Midbrain (tissue), 1 donor: ENCODE results near the gene APPBP2.
A peak's percentile ranks its signal among the peaks of the same experiment; 100 is the strongest.
"Not testable (repeated sequence)": the region's sequence is repeated elsewhere in the genome, so short reads cannot be mapped to it uniquely, and the experiment has no call there.

Experiments
- DNase-seq: peaks from one replicate; lab custom pipeline; 2025; lab: John Stamatoyannopoulos, UW

APPBP2 gene

DNA sequence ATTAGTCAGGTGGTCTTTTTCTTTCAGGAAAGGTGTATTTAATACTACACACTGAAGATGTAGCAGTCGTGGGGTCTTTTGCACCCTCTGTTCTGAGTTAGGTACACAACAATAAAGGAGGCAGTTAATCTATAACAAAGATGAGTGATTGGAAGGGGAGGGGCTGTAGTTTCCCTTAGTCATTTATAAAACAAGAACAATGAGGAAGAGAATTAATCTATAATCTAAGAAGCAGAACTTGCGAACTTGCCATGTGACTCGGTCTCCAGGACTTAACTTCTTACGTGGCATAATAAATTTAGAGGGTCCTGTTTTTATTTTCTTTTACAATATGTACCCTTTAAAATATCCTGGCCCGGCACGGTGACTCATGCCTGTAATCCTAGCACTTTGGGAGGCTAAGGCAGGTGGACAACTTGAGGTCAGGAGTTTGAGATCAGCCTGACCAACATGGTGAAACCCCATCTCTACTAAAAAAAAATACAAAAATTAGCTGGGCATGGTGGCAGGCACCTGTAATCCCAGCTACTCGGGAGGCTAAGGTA is 8.6 kb upstream of the APPBP2 start:
- no peak for DNase-seq

DNA sequence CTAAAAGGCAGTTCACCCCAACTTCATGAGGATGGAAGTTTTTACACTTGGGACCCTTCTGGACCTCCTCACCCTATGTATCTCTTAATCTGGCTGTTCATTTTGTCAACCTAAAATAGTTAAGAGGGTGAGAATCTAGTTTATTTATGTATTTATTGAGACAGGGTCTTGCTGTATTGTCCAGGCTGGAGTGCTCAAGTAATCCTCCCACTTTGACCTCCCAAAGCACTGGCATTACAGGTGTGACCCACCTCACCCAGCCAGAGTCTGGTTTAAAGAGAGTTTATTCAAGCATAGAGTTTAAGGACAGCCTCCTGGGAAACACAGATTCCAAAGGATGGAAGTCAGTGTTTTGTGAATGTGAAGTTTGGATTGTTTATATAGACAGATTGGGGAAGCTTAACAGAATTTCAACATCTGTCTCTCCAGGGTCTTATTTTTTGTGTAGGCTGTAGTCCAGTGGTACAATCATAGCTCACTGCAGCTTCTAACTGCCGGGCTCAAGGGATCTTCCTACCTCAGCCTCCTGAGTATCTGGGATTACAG is 8.0 kb upstream of the APPBP2 start:
- DNase-seq = no peak

DNA sequence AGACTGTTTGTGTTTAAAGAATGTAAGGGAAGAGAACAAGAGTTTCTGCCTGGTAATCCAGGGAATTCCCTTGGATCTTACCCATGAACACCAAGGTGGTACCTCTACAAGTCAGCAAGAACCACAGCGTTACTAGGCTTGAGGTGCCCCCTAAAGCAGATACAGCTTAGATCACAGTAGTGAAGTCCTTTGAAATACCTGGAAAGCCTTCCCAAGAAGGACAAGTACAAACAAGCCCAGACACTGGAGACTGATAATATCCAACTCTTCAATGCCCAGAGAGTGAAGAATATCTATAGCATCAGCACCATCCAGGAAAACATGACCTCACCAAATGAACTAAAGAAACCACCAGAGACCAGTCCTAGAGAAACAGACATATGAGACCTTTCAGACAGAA is 3.8 kb upstream of the APPBP2 start:
- DNase-seq = no peak

DNA sequence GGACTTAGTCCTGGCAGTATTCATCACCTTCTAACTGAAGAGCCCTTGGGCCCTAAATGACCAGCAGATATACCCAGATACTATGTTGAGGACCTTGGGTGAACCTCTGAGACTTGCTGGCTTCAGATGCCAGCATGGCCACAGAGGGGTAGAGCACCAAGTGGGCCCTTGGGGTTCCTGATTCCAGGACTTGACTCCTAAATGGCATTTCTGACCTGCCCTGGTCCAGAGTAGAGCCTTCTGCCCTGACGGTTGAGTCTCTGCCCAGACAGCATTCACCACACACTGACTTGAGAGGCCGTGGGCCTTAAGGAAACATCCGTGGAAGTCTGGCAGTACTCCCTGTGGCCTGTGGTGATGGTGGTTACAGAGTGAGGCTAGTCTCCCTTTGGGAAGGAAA is 2.8 kb upstream of the APPBP2 start:
- DNase-seq = no peak

DNA sequence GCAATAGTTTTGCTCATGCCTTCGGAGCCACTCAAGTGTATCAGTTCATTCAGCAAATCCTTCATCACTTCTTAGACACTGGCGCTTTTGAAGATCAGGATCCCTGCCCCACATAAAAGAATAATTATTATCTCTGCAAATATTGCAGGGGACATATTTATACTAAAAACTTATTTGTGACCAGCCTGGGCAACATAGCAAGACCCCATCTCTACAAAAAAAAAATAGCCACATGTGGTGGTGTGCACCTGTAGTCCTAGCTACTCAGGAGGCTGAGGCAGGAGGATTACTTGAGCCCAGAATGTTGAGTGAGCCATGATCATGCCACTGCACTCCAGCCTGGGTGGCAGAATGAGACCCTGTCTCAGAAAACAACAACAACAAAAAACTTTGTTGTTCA is 1.7 kb upstream of the APPBP2 start:
- DNase-seq = no peak

DNA sequence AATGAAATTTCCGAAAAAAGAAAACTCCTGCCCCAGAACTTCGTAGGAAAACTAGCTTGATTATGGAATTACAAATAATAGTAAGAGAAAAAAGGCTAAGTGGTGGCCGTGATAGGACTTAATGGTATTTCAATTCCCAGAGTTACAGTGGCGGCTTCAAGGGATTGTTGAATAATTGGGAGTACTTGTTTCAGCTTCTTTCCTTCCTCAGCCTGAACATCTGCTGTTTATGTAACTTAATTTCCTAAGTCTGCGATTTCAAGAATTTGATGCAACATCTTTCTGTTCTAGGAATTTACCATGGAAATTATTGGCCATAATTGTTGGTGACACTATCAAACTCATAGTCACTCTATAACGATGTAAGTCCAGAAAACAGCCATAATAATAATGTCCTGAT is 684 bp upstream of the APPBP2 start:
- DNase-seq = peak; percentile 21

DNA sequence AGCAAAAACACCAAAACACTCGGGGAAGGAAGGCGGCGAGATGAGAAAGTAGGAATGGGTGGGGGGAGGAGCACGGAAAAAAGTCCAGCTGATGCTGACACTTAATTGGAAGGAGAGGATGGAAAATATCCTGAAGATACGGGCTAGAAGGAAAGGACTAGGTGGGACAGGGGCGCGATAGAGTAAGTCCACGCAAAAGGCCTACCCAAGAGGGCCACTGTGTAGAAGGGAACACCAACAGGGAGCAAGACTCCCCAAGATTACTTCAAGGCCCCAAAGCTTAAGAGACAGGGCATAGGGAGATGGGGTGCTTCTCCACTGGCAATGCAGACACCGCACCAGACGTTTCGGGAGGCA is 736 bp downstream of the APPBP2 start:
- DNase-seq = peak; percentile 33

DNA sequence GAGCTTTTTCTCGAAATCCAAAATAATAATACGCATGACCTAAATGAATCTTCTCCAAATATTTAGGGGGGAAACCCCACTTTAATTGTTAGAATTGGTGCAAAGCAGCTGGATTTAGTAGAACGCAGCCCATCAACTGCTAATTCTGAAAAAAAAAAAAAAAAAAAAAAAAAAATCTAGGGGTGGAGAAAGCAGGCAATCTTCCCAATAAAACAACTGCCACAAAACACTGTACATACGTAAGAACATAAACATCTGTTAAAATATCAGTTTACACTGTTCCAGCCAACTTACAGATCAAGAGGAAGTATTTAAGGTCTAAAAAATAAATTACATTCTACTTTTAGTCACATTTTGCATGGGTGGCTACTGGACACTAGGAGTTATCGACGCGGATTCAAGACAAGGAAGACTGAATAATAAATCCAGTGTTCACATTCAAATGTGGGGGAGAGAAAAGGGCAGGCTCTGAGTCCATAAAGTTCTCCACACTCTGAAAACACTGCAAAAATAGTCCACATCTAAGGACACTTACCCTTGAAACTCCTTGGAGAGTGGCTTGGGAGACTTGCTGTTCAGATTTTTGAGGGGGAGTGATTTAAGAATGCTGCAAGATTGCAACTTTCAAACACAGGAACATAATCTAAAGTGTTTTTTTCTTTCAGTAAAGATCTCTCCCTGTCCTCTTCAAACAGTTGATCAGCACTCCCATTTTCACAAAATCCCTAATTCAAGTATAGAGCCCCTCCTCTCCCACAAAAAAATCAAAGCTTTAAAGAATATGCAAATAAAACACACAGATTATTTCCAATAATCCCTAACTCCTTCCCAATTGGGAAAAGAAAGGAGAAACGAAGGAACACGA is 1.3 kb downstream of the APPBP2 start:
- peak; percentile 39 for DNase-seq

DNA sequence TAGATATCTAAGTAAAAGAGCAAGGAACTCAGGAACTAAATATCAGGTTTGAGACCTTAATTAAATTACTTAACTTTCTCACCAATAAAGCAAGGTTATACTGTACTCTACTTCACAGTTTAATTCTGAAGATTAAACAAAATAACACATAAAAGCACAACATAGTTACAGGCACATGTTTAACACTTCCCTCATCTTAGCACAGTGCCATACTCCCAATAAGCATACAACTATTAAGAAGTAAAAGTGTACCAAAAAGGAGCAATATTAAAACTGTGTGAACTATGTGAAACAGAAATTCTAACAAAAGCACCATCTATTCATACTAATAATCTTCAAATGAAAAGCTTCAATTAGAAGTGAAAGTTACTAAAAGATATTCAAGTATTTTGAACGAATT is 2.2 kb downstream of the APPBP2 start:
- DNase-seq = no peak

DNA sequence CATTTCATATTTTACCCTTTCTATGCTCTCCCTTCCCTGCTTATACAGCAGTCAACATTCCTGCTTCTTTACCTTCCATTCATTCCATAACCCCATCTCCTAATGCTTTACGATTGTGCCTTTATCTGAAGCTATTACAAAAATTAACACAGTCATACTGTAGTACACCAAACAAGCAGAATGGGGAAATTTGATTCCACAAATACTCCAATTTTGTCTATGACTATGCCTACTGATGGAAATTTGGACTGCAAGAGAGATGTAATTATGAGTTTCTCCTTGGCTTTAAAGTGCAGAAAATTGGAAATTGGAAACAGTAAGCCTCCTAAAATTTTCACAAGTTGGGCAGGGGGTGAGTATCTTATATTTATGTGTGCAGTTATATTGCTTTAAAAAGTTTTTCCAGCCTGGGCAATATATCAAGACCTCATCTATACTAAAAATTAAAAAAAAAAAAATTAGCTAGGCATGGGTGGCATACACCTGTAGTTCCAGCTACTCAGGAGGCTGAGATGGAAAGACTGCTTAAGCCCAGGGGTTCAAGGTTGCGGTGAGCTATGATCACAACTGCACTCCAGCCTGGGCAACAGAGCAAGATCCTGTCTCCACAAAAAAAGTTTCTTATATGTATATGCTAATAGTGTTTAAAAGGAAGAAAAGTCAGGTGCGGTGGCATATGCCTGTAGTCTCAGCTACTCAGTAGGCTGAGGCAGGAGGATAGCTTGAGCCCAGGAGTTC is 3.0 kb downstream of the APPBP2 start:
- no peak for DNase-seq

DNA sequence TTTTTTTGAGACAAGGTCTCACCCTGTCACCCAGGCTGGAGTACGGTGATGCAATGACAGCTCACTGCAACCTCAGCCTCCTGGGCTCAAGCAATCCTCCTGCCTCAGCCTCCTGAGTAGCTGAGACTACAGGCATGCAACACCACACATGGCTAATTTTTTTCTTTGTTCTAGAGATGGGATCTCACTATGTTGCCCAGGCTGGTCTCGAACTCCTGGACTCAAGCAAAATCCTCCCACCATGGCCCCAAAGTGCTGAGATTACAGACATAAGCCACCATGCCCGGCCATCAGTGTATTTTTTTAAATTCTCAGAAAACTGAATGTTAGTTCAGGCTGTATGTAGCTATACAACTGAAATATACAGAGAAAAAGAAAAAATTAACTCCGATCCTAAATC is 6.2 kb downstream of the APPBP2 start:
- DNase-seq = no peak

DNA sequence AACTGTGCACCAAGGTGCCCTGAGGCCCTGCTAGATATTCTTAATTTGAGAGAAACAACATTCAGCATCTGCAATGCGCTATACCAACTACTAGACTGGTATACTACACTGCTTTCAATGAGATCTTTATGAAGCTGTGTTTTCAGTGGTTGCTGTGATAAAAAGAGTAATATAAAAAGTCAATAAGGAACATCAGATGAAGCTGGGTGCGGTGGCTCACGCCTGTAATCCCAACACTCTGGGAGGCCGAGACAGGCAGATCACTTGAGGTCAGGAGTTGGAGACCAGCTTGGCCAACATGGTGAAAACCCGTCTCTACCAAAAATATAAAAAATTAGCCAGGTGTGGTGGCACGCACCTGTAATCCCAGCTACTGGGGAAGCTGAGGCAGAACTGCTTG is 10.4 kb downstream of the APPBP2 start:
- not testable (repeated sequence) for DNase-seq

DNA sequence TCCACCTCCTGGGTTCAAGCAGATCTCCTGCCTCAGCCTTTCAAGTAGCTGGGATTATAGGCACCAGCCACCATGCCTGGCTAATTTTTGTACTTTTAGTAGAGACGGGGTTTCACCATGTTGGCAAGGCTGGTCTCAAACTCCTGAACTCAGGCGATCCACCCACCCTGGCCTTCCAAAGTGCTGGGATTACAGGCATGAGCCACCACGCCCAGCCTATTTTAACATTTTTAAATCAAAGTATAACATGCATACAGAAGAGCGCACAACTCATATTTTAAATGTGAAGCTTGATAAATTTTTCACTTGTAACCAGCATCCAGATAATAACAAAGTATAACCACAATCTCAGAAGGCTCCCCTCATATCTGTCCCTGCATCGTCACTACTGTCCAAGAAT is 10.8 kb downstream of the APPBP2 start:
- DNase-seq = not testable (repeated sequence)

DNA sequence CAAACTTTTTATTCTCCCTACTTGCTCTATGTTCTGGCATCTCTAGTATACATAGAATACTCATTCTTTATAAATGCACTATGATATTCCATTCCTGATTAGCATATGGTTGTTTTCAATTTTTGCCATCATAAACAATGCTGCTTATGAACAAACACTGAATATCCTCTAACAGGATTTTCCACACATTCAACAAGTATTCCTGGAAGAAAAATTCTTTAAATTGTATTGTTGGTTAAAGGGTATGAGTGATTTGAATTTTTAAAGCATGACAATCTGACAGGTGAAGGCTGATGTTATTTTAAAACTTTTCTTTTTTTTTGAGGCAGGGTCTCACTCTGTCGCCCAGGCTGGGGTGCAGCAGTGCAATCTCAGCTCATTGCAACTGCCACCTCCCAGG is 11.5 kb downstream of the APPBP2 start:
- DNase-seq = no peak

DNA sequence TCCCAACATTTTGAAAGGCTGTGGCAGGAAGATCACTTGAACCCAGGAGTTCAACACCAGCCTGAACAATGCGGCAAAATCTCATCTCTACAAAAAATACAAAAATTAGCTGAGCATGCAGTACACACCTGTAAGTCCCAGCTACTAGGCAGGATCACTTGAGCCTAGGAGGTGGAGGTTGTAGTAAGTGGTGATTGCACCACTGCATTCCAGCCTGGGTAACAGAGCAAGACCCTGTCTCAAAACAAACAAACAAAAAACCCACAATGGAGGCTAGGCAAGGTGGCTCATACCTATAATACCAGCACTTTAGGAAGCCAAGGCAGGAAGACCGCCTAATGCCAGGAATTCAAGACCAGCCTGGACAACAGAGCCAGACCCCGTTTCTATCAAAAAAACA is 12.0 kb downstream of the APPBP2 start:
- no peak for DNase-seq

DNA sequence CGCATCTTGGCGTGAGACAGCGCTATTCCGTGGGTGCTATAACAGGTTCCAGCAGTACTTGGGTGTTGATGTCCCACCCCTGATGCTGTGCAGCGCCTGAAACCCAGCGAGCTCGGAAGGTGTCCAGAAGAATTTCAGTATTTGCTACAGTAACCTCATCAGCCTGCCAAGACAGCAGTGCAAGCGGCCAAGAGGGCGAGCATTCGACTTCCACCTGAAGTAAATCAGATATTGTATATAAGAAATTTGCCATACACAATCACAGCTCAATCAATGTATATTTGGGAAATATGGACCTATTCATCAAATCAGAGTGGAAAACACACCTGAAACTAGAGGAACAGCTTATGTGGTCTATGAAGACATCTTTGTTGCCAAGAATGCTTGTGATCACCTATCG is 13.0 kb downstream of the APPBP2 start:
- DNase-seq = no peak

DNA sequence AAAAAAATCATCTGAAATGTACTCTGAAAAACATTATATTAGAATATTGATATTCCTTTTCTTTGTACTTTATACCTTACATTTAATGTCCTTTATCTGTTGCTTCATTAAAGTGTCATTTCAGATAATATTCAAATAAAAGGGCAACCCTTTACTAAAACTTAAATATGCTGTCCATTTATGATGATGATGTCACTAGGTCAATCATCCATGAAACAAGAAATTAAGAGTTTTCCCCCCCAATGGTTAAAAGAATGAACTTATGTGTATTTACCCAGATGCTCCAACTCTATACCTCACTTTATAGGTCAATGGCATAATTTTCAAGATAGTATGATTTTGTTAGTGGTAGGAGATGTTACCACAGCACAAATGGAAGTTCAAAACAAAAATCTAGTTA is 15.3 kb downstream of the APPBP2 start:
- DNase-seq = no peak

DNA sequence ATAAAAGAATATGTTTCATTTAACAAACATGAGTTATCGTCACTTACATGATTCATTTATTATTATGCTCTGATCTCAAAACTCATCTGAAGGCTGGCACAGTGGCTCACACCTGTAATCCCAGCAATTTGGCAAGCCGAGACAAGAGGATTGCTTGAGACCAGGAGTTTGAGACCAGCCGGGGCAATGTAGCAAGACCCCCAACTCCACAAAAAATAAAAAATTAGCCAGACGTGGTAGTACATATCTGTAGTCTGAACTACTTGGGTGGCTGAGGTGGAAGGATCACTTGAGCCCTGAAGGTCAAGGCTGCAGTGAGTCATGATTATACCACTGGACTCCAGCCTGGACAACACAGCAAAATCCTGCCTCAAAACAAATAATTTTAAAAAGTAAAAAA is 16.0 kb downstream of the APPBP2 start:
- no peak for DNase-seq

DNA sequence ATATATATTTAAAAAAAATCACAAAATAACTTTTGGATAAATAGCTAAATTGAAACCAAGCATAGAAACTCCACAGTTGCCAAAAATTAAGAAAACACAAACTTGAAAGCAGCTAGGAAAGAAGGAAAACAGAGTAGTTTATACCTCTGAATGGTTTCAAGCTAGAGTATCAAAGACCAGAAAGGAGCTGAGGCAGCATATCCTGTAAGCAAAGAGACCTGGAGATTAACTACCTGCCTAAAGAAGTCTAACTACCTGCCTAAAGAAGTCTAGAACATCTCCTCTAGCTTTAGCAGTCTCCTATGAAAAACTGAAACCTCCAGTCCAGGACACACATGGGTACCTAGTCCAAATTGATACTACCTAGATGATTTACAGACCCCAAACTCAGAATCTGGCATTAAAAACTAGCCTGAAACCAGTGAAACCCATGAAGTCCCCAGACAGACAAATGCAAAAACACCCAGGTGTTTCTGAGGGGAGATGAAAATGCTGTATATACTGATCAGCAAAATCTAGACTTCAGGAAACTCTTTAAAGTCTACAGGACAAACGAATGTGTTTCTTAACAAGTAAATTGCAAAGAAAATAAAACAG is 17.6 kb downstream of the APPBP2 start:
- no peak for DNase-seq

DNA sequence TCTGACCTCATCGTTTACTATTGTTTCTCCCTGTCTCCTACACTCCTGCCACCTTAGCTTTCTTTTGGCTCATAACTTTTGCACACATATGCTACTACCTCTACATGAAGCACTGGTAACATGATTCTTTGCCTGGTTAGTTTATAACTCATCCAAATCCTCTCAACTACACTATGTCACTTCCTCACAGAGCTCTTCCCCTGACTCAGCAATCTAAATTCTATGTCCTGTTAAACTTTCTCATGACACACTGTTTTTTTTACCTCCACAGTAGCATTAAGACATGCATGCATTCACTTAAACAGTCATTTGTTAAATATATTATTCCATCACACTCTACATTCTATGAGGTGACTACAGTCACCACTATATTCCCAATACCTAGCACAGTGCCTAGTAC is 19.7 kb downstream of the APPBP2 start:
- DNase-seq = no peak

DNA sequence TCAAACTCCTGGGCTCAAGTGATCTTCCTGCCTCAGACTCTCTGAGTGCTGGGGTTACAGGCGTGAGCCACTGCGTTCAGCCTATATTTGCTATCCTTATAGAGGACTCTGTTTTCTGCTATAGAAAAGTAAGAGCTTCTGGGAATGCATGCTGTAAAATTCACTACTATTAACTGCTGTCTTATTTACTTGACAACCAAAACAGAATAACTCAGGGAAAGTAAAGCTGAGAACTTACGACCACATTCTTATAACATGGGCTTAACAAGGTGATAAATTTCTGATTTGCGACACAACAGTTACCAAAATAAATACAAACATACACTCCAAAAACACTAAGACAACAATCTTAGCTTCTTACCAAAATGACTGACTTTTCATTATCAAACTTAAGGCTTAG is 23.9 kb downstream of the APPBP2 start:
- no peak for DNase-seq

DNA sequence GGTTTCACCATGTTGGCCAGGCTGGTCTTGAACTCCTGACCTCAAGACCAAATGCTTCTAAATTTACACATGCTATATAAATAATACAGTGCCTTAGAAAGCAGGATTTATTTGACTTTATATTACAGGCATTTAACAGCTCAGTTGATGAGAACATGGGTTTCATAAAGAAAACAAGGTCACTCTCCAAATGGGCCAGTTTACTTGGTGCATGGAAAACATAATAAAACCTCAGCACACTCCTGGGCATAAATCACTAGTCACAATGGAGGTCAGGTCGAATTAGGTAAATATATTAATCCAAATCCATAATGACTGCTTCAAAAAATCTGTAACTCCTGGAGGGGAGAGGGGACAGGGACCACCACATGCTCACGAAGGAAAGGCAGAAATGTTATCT is 24.5 kb downstream of the APPBP2 start:
- DNase-seq = no peak

DNA sequence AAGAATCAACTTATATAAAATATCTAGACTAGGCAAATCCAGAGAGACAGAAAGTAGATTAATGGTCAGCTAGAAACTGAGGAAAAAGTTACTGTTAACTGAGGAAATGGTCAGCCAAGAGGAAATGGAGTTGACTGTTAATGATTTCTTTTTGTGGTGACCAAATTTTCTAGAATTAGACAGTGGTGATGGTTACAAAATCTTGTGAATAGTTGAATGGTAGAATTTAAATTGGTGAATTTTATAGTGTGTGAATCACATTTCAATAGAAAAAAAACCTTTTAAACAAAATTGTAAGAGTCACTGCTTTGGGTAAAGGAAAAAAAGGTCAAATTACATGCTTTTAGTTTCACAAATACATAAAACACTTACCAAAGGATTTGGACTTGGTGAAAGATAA is 30.0 kb downstream of the APPBP2 start:
- DNase-seq = no peak
